ENCODE results near the gene CKM.
"Not testable (repeated sequence)": the region's sequence is repeated elsewhere in the genome, so short reads cannot be mapped to it uniquely, and the experiment has no call there.

The CKM gene

DNA sequence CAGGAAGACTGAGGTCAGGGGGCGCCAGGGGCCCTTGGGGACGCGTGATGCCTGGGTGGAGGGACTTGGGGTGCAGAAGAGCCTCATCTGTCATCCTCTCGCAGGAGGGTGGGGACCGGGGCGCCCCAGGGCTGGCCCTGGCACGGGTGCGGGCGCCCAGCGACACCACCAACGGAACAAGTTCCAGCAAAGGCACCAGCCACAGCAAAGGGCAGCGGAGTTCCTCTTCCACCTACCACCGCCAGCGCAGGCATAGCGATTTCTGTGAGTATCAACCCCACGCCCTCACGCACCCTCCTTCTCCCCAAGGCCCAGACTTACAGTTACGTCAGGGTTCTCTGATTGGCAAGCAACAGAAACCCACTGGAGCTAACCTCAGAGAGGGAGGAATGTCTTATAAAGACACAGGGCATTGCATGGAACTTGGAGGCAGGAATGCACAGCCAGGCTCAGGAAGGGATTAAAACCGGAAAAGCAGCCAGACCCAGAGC is 42.2 kb downstream of the CKM start:
- DNase-seq, result no peak

DNA sequence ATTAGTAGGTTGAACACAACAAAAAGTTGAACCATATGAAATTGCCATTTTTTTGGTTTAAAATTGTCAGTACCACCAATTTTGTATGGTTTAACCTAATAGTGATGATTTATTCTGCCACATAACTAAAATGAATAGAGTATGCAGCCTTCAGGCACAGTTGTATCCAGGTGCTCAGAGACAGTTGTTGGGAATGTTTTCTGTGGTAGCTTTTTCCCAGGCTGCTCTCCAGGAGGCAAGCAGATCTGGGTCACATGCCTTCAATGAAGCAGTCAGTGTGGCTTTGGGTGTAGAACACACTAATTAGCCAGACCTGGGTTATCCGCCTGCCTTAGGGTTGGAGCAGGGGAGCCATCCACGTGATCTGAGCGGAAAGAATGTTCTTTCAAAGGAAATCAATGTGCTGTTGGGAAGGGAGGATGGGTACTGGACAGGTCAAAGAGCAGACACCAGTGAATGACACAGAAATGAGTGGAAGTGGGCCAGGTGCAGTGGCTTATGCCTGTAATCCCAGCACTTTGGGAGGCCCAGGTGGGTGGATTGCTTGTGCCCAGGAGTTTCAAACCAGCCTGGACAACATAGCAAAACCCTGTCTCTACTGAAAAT is 43.0 kb downstream of the CKM start:
- DNase-seq, result no peak

DNA sequence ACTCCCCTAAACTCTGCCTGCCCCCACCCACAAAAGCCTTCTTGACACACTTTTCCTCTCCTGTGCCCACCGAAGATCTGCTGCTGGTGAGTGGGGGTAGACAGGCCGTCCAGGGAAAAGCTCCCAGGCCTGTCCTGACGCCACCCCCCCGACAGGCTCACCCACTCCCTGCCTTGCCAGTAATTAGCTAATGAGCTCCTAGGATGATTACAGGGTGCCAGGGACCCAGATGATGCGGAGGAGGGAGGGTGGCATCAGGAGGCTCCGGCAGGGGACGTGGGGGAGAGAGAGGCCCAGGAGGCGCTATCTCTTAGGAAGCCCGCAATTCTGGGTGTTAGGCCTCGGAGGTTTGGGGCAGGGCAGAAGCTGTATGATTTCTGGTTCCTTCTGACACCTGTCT is 44.6 kb downstream of the CKM start:
- DNase-seq, result no peak

DNA sequence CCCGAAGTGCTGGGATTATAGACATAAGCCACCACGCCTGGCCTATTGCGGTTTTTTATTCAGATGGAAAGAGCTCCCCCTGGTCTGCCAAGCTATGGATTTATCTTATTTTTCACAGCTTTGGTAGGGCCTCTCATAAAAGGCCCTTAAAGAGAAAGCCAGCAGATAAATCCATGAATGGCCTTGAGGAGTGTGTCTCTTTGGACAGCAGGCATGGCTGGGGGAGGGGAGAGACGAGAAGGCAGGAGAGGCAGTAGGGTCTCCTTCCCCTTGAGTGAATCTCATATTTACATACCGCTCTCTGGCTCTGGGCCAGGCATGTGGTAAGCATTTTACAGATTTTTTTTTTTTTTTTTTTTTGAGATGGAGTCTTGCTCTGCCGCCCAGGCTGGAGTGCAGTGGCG is 46.4 kb downstream of the CKM start:
- no peak for DNase-seq

DNA sequence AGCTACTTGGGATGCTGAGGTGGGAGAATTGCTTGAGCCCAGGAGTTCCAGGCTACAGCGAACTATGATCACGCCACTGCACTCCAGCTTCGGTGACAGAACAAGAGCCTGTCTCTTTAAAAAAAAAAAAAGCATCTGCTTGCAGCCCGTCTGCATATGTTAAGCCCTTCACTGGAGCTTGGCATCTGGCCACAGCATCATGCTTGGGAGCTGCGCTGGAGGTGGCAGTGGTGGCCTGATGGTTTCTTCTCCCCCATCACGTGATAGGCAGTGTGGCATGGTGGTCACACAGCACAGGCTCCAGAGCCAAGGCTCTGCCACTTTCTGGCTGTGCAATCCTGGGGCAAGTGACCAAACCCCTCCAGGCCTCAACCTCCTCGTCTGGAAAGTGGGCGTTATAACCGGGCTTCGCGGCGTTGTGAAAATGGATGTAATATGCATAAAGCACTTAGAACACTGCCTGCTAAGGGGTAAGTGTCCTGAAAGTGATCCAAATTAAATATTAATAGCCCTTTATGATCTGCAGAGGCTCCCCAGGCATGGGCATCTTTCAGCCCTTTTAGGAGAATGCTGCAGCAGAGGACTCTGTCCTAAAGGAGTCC is 47.2 kb downstream of the CKM start:
- no peak for DNase-seq

DNA sequence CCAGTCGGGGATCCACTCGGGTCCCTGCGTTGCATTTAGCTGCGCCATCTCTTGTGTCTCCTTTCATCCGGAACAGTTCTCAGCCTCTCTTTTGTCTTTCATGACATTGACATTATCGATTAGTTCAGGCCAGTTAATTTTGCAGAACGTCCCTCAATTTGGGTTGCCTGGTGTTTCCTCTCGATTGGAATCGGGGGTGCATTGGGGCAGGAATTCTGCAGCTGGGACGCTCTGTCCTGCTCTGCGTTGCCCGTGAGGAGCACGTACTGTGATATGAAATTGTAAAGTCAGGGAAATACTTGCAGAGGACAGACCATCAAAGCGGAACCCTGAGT is 49.2 kb downstream of the CKM start:
- no peak for DNase-seq

DNA sequence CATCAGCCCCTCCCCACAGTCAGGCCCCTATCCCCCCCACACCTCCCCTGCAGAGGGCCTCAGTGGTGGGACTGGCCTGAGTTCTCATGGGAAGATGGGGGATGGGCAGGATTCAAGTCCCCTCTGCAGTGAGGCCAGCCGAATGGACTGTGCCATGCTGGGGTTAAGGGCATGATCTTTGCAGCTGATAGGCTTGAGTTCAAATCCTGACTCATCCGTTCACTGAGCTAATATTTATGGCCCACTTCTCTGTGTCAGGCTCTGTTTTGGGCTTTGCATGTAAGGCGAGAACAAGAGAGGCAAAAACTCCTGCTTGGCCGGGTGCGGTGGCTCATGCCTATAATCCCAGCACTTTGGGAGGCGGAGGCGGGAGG is 51.0 kb downstream of the CKM start:
- no peak for DNase-seq

DNA sequence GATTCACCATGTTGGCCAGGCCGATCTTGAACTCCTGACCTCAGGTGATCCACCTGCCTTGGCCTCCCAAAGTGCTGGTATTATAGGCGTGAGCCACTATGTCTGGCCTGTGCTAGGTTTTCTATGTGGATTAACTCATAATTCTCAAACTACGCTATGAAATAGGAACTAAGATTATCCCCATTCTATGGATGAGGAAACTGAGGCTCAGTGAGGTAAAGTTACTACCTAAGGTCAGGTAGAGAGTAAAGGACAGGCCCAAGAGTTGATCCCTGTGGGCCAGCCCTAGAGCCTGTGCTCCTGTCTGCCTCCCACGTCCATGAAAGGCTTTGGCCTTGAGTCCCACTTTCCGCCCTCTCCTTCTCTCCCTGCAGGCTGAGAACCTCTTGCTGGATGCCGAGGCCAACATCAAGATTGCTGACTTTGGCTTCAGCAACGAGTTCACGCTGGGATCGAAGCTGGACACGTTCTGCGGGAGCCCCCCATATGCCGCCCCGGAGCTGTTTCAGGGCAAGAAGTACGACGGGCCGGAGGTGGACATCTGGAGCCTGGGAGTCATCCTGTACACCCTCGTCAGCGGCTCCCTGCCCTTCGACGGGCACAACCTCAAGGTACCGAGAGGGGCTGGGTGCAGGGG is 51.5 kb downstream of the CKM start:
- no peak for DNase-seq

DNA sequence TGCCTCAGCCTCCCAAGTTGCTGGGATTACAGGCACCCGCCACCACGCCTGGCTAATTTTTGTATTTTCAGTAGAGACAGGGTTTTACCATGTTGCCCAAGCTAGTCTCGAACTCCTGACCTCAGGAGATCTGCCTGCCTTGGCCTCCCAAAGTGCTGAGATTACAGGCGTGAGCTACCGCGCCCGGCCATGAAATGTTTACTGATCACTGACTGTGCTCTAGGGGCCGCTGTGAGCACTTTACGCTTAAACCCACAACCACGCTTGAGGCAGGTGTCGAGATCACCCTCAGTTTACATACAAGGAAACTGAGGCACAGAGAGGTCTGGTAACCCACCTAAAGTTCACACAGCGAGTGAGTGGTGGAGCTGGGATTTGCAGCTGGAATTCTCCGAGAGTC is 52.7 kb downstream of the CKM start:
- not testable (repeated sequence) for DNase-seq

DNA sequence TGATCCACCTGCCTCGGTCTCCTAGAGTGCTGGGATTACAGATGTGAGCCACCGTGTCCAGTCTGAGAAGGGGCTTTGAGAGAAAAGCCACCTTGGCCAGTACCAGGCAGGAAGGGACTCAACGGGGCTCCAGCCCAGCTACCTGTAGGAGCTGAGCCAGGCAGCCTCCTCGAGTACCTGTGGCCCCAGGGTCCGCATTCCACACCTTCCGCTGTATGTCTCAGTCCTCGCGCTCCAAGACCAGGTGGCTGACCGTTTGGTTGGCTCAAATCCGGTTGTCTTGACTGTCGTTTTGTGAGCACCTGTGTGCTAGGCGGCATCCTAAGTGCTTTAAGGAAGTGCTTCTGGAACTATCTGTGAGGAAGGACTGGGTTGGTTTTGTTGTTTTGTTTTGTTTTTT is 55.4 kb downstream of the CKM start:
- no peak for DNase-seq

DNA sequence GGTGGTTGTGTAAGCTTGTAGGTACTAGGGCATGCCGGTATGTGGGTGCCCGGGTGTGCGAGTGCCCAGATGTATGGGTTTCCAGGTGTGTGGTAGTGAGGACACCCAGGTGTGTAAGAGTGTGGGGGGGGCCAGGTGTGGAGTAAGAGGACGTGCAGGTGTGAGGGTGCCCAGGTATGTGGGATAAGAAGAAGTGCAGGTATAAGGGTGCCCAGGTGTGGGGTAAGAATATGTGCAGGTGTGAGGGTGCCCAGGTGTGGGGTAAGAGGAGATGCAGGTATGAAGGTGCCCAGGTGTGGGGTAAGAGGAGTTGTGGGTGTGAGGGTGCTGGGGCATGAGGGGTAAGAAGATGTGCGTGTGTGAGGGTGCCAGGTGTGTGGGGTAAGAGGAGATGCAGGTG is 57.3 kb downstream of the CKM start:
- DNase-seq, result no peak

DNA sequence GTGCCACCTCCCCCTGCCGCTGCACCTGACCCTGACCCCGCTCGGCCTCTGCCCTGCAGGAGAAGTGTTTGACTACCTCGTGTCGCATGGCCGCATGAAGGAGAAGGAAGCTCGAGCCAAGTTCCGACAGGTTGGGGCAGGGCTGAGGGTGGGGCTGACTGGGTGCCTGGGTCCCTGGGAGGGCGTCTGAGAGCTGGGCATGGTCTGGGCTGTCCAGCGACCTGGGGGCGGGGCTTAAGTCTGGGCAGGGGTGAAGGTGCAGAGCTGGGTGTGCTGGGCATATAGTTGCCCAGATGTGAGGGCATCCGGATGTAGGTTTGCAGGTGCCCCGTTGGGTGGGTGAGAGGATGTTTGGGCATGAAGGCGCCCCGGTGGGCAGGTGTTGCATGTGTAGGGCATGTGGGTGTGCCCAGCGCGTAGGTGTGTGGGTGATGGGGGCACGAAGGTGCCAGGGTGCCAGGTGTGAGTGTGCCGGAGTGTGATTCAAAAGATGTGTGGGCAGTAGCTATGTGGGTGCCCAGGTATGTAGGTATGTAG is 57.8 kb downstream of the CKM start:
- DNase-seq, result no peak

DNA sequence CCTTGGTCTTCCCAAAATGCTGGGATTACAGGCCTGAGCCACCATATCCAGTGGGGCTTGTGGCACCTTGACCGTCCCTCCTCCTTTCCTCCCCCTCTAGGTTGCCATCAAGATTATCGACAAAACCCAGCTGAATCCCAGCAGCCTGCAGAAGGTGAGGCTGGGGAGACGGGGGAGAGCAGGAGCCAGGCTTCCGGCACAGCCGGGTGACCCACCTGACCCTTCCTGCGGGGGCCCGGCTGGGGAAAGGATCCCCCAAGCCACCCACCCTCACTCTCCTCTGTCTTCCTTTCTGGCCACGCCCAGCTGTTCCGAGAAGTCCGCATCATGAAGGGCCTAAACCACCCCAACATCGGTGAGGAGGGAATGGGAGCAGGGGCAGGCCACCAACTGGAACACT is 59.7 kb downstream of the CKM start:
- no peak for DNase-seq

DNA sequence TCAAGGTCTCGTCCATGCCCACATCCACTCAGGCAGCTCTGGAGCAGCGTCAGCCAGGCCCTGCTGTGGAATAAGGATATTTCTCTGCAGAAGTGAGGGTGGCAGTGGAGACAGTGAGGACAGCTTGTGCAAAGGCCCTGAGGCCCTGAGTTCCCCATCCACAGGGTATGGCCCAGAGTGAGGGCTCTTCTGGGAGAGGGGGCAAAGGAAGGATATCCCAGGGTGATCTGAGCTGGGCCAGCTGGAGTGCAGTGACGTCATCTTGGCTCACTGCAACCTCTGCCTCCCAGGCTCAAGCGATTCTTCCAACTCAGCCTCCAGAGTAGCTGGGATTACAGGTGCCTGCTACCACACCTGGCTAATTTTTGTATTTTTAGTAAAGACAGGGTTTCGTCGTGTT is 60.1 kb downstream of the CKM start:
- no peak for DNase-seq

DNA sequence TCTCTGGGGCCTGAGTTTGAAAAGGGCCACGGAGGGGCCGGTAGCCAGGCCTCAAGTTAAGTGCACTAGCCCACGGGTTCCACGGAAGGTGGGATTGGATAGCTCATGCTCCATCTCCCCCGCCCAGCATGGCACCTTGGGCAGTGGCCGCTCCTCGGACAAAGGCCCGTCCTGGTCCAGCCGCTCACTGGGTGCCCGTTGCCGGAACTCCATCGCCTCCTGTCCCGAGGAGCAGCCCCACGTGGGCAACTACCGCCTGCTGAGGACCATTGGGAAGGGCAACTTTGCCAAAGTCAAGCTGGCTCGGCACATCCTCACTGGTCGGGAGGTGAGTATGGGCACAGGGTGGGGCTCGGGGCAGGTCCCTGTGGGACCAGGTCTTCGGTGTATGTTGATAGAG is 63.8 kb downstream of the CKM start:
- no peak for DNase-seq

DNA sequence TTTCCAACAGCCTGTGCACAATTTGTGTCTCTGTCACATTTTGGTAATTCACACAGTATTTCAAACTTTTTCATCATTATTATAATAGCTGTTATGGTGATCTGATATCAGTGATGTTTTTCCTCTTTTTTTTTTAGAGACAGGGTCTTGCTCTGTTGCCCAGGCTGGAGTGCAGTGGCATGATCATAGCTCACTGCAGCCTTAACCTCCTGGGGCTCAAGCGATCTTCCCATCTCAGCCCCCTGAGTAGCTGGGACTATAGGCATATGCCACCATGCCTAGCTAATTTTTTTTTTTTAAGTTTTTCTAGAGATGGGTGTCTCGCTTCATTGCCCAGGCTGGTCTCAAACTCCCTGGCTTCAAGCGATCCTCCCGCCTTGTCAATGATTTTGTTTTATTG is 65.8 kb downstream of the CKM start:
- no peak for DNase-seq
